Measurements from ENCODE around the gene RALGAPA2.

RALGAPA2 gene

GRCh38 chr20:20743511-20744169 is 31.2 kb upstream of the RALGAPA2 start:
- Histone ChIP-seq H3K4me1 (ENCODE audit: control insufficient read depth in 2 of 2, insufficient read depth in 2 of 2, low read length in 2 of 2) (peaks cover 18 to 20% of the 10 kb centered on the region in 2 donors), H3K9me3 (ENCODE audit: control insufficient read depth in 2 of 2, low read length in 2 of 2) (peaks cover 0 to 5% of the 10 kb centered on the region in 2 donors), H3K9ac (ENCODE audit: low read depth in 1 of 2, low read length in 2 of 2) (peak overlapping the region; percentile 1 to 9), H3K4me3 (ENCODE audit: low read length in 2 of 2) (peak overlapping the region; percentile 17 to 53), H3K27ac (ENCODE audit: low read depth in 2 of 2, low read length in 2 of 2) (peak overlapping the region; percentile 30 to 63), H3K27me3 (ENCODE audit: control insufficient read depth in 2 of 2, insufficient read depth in 2 of 2, low read length in 2 of 2) (no peaks in the 10 kb centered on the region), H3K36me3 (ENCODE audit: control insufficient read depth in 2 of 2, insufficient read depth in 2 of 2, low read length in 2 of 2) (no peaks in the 10 kb centered on the region)

- H3K27ac ChIP-seq (ENCODE audit: low read depth in 2 of 2, low read length in 2 of 2) = no peak overlapping the region
- no peak overlapping the region for H3K9ac ChIP-seq (ENCODE audit: low read depth in 1 of 2, low read length in 2 of 2)
- H3K4me3 ChIP-seq (ENCODE audit: low read length in 2 of 2) = no peak overlapping the region
- no peaks in the 10 kb centered on the region for H3K36me3 ChIP-seq (ENCODE audit: control insufficient read depth in 2 of 2, insufficient read depth in 2 of 2, low read length in 2 of 2)
- H3K9me3 ChIP-seq (ENCODE audit: control insufficient read depth in 2 of 2, low read length in 2 of 2) = no peaks in the 10 kb centered on the region
- H3K27me3 ChIP-seq (ENCODE audit: control insufficient read depth in 2 of 2, insufficient read depth in 2 of 2, low read length in 2 of 2) = no peaks in the 10 kb centered on the region
- H3K4me1 ChIP-seq (ENCODE audit: control insufficient read depth in 2 of 2, insufficient read depth in 2 of 2, low read length in 2 of 2) = peaks cover 18 to 20% of the 10 kb centered on the region in 2 donors
Observed at GRCh38 chr20:20741087-20742045, 28.9 kb upstream of the RALGAPA2 start.

GRCh38 chr20:20740541-20740940 is 28.1 kb upstream of the RALGAPA2 start:
- H3K27ac ChIP-seq (ENCODE audit: low read depth in 2 of 2, low read length in 2 of 2) = no peak overlapping the region
- no peaks in the 10 kb centered on the region for H3K27me3 ChIP-seq (ENCODE audit: control insufficient read depth in 2 of 2, insufficient read depth in 2 of 2, low read length in 2 of 2)
- H3K4me1 ChIP-seq (ENCODE audit: control insufficient read depth in 2 of 2, insufficient read depth in 2 of 2, low read length in 2 of 2) = peaks cover 18 to 20% of the 10 kb centered on the region in 2 donors
- no peaks in the 10 kb centered on the region for H3K36me3 ChIP-seq (ENCODE audit: control insufficient read depth in 2 of 2, insufficient read depth in 2 of 2, low read length in 2 of 2)
- no peak overlapping the region for H3K4me3 ChIP-seq (ENCODE audit: low read length in 2 of 2)
- no peak overlapping the region for H3K9ac ChIP-seq (ENCODE audit: low read depth in 1 of 2, low read length in 2 of 2)
- H3K9me3 ChIP-seq (ENCODE audit: control insufficient read depth in 2 of 2, low read length in 2 of 2) = no peaks in the 10 kb centered on the region

- Histone ChIP-seq H3K9me3 (ENCODE audit: control insufficient read depth in 2 of 2, low read length in 2 of 2) (no peaks in the 10 kb centered on the region), H3K9ac (ENCODE audit: low read depth in 1 of 2, low read length in 2 of 2) (no peak overlapping the region), H3K36me3 (ENCODE audit: control insufficient read depth in 2 of 2, insufficient read depth in 2 of 2, low read length in 2 of 2) (no peaks in the 10 kb centered on the region), H3K4me3 (ENCODE audit: low read length in 2 of 2) (no peak overlapping the region), H3K27ac (ENCODE audit: low read depth in 2 of 2, low read length in 2 of 2) (no peak overlapping the region), H3K27me3 (ENCODE audit: control insufficient read depth in 2 of 2, insufficient read depth in 2 of 2, low read length in 2 of 2) (no peaks in the 10 kb centered on the region), H3K4me1 (ENCODE audit: control insufficient read depth in 2 of 2, insufficient read depth in 2 of 2, low read length in 2 of 2) (no peaks in the 10 kb centered on the region)
Observed at GRCh38 chr20:20737158-20737557, 24.7 kb upstream of the RALGAPA2 start.

- Histone ChIP-seq H3K27me3 (ENCODE audit: control insufficient read depth in 2 of 2, insufficient read depth in 2 of 2, low read length in 2 of 2) (no peaks in the 10 kb centered on the region), H3K36me3 (ENCODE audit: control insufficient read depth in 2 of 2, insufficient read depth in 2 of 2, low read length in 2 of 2) (no peaks in the 10 kb centered on the region), H3K9me3 (ENCODE audit: control insufficient read depth in 2 of 2, low read length in 2 of 2) (no peaks in the 10 kb centered on the region), H3K4me1 (ENCODE audit: control insufficient read depth in 2 of 2, insufficient read depth in 2 of 2, low read length in 2 of 2) (no peaks in the 10 kb centered on the region), H3K9ac (ENCODE audit: low read depth in 1 of 2, low read length in 2 of 2) (no peak overlapping the region), H3K27ac (ENCODE audit: low read depth in 2 of 2, low read length in 2 of 2) (no peak overlapping the region), H3K4me3 (ENCODE audit: low read length in 2 of 2) (no peak overlapping the region)
Observed at GRCh38 chr20:20736303-20736702, 23.9 kb upstream of the RALGAPA2 start.

- no peaks in the 10 kb centered on the region for H3K27me3 ChIP-seq (ENCODE audit: control insufficient read depth in 2 of 2, insufficient read depth in 2 of 2, low read length in 2 of 2)
- H3K36me3 ChIP-seq (ENCODE audit: control insufficient read depth in 2 of 2, insufficient read depth in 2 of 2, low read length in 2 of 2) = no peaks in the 10 kb centered on the region
- no peaks in the 10 kb centered on the region for H3K9me3 ChIP-seq (ENCODE audit: control insufficient read depth in 2 of 2, low read length in 2 of 2)
- no peak overlapping the region for H3K9ac ChIP-seq (ENCODE audit: low read depth in 1 of 2, low read length in 2 of 2)
- H3K4me3 ChIP-seq (ENCODE audit: low read length in 2 of 2) = no peak overlapping the region
- no peaks in the 10 kb centered on the region for H3K4me1 ChIP-seq (ENCODE audit: control insufficient read depth in 2 of 2, insufficient read depth in 2 of 2, low read length in 2 of 2)
- no peak overlapping the region for H3K27ac ChIP-seq (ENCODE audit: low read depth in 2 of 2, low read length in 2 of 2)
Observed at GRCh38 chr20:20734475-20734948, 22.1 kb upstream of the RALGAPA2 start.

GRCh38 chr20:20733943-20734342 is 21.5 kb upstream of the RALGAPA2 start:
- H3K4me1 ChIP-seq (ENCODE audit: control insufficient read depth in 2 of 2, insufficient read depth in 2 of 2, low read length in 2 of 2) = no peaks in the 10 kb centered on the region

GRCh38 chr20:20732641-20733040 is 20.2 kb upstream of the RALGAPA2 start:
- Histone ChIP-seq H3K9me3 (ENCODE audit: control insufficient read depth in 2 of 2, low read length in 2 of 2) (no peaks in the 10 kb centered on the region), H3K27ac (ENCODE audit: low read depth in 2 of 2, low read length in 2 of 2) (no peak overlapping the region), H3K4me1 (ENCODE audit: control insufficient read depth in 2 of 2, insufficient read depth in 2 of 2, low read length in 2 of 2) (no peaks in the 10 kb centered on the region), H3K4me3 (ENCODE audit: low read length in 2 of 2) (no peak overlapping the region), H3K36me3 (ENCODE audit: control insufficient read depth in 2 of 2, insufficient read depth in 2 of 2, low read length in 2 of 2) (no peaks in the 10 kb centered on the region), H3K27me3 (ENCODE audit: control insufficient read depth in 2 of 2, insufficient read depth in 2 of 2, low read length in 2 of 2) (no peaks in the 10 kb centered on the region), H3K9ac (ENCODE audit: low read depth in 1 of 2, low read length in 2 of 2) (no peak overlapping the region)

More at GRCh38 chr20:20733943-20734342, 21.5 kb upstream of the RALGAPA2 start:
- Histone ChIP-seq H3K4me3 (ENCODE audit: low read length in 2 of 2) (no peak overlapping the region), H3K9ac (ENCODE audit: low read depth in 1 of 2, low read length in 2 of 2) (no peak overlapping the region), H3K36me3 (ENCODE audit: control insufficient read depth in 2 of 2, insufficient read depth in 2 of 2, low read length in 2 of 2) (no peaks in the 10 kb centered on the region), H3K27ac (ENCODE audit: low read depth in 2 of 2, low read length in 2 of 2) (no peak overlapping the region), H3K27me3 (ENCODE audit: control insufficient read depth in 2 of 2, insufficient read depth in 2 of 2, low read length in 2 of 2) (no peaks in the 10 kb centered on the region), H3K9me3 (ENCODE audit: control insufficient read depth in 2 of 2, low read length in 2 of 2) (no peaks in the 10 kb centered on the region)

GRCh38 chr20:20731945-20732296 is 19.5 kb upstream of the RALGAPA2 start:
- no peak overlapping the region for H3K27ac ChIP-seq (ENCODE audit: low read depth in 2 of 2, low read length in 2 of 2)
- H3K9ac ChIP-seq (ENCODE audit: low read depth in 1 of 2, low read length in 2 of 2) = no peak overlapping the region
- H3K4me3 ChIP-seq (ENCODE audit: low read length in 2 of 2) = no peak overlapping the region
- H3K9me3 ChIP-seq (ENCODE audit: control insufficient read depth in 2 of 2, low read length in 2 of 2) = no peaks in the 10 kb centered on the region
- H3K36me3 ChIP-seq (ENCODE audit: control insufficient read depth in 2 of 2, insufficient read depth in 2 of 2, low read length in 2 of 2) = no peaks in the 10 kb centered on the region
- H3K4me1 ChIP-seq (ENCODE audit: control insufficient read depth in 2 of 2, insufficient read depth in 2 of 2, low read length in 2 of 2) = no peaks in the 10 kb centered on the region
- no peaks in the 10 kb centered on the region for H3K27me3 ChIP-seq (ENCODE audit: control insufficient read depth in 2 of 2, insufficient read depth in 2 of 2, low read length in 2 of 2)
